NCI-H2107 treated with DMSO at 0.1 percent for 48 hours (cell line): ENCODE data around the gene PTPRF.
"Not testable (repeated sequence)": the region's sequence is repeated elsewhere in the genome, so short reads cannot be mapped to it uniquely, and the experiment has no call there.

ENCODE experiments used
- DNase-seq: peaks from one replicate; lab custom pipeline; 2025; ENCODE audit not compliant: unreplicated experiment; lab: John Stamatoyannopoulos, UW

PTPRF gene

DNA sequence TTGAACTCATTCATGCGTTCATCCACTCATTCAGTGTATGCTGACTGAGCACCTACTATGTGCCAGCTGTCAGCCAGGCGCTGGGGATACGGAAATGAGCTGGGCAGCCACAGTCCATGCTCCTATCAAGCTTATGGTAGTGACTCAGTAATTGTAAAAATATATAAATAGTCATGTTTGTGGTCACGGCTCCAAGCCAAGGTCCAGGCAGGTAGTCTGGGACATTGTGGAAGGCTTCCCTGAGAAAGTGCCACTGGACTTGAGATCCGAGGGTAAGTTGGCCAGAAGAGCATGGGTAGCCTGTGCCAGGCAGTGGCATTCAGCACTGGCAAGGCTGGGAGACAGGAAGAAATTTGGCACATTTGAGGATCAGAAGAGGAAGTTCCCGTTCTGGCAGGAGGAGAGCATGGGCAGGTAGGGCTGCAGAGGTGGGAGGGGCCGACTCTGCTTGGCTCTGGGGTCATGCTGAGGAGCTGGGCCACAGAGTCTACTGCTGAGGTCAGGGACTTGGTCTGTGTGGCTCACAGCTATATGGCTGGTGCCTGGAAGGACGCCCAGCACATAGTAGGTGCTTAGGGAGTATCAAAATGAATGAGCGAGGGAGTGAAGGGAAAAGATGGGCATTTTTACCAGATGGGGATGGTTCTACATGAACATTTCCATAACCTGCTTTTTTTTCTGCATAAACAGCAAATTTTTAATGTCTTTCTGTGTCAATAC, 6.9 kb downstream of the PTPRF start:
- no peak for DNase-seq

GRCh38 chr1:43538143-43538487, 7.4 kb downstream of the PTPRF start:
- no peak for DNase-seq

- DNase-seq, result no peak
Observed at GRCh38 chr1:43538969-43539368, 8.3 kb downstream of the PTPRF start.

DNA sequence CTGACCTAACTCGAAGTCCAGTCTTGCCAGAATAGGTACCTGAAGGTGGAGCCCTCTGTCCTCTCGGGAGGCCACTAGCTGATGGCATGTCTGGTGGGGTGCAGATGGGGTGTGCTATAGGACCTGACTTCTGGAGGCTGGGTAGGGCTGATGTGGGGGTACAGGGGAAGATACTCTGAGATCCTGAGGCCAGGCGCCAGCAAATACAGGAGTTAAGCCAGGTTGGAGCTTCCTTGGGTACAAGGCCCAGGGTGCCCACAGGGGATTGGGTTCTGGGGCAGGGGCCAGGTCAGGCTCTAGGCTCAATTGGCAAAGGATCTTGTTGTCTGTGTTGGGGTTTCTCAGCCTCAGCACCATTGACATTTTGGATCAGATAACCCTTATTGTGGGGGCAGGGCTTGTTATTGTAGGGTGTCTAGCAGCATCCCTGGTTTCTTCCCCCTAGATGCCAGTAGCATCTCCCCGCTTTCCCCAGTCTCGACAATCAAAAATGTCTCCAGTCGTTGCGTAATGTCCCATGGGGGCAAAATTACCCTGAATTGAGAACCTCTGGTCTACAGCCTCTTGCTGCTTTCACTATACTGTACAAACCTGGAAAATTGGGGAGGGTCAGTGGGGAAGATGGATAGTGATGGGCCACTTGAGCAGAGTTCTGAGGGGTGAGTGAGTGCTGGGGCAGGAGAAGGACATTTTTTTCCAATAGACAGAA, 9.2 kb downstream of the PTPRF start:
- DNase-seq, result no peak

GRCh38 chr1:43540653-43541071, 10.0 kb downstream of the PTPRF start:
- DNase-seq, result no peak

GRCh38 chr1:43541141-43541540, 10.5 kb downstream of the PTPRF start:
- DNase-seq, result no peak

DNA sequence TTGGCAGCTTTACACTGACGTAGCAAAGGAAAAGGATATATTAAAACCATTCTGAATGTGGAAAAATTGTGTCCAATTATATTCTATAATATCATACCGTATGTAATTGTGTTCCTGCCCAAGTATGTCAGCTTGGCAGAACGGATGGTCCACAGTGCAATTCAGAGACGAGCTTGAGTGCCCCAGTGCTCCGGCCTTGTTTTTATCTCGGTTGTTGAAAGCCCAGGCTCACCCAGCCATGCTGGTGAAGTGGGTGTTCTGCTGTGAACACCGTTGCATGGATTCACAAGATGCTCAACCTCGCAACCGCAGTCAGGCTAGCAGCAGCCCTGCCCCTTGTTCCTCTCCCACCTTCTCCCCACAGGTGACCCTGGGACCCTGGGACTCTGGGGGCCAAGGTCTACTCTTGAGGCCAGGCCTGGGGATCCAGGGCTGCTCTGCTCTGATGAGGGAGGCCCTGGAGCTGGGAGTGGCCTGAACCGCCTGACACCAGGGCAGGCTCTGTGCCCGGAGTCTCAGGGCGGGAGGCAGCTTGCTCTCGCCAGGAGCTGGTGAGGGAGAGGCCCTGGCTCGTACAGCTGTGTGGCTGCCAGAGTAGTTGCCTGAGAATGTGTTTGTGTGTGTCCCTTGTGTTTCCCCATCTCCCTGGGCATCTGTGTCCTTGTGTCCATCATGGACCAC, 11.2 kb downstream of the PTPRF start:
- DNase-seq, result no peak

- DNase-seq, result no peak
Observed at GRCh38 chr1:43542527-43543458, 12.1 kb downstream of the PTPRF start.

DNA sequence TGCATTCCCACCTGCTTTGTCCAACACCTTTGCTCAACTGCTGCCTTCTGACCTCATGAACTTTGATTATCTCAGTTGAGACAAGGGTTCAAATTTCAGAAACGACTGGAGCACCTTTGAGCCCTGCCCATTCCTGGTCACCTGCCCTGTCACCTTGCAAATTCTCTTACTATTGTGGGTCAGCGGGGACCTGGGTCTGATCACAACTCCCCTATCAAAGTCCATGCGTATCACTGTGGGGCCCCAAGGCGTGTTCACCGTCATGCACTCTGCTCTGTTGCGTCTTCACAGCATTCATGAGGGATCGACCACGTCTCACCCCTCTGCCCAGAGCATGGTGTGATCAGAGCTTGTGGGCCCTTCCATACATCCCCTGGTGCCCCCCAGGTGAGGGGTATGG, 12.9 kb downstream of the PTPRF start:
- no peak for DNase-seq

- no peak for DNase-seq
Observed at GRCh38 chr1:43545339-43545694, 14.6 kb downstream of the PTPRF start.

DNA sequence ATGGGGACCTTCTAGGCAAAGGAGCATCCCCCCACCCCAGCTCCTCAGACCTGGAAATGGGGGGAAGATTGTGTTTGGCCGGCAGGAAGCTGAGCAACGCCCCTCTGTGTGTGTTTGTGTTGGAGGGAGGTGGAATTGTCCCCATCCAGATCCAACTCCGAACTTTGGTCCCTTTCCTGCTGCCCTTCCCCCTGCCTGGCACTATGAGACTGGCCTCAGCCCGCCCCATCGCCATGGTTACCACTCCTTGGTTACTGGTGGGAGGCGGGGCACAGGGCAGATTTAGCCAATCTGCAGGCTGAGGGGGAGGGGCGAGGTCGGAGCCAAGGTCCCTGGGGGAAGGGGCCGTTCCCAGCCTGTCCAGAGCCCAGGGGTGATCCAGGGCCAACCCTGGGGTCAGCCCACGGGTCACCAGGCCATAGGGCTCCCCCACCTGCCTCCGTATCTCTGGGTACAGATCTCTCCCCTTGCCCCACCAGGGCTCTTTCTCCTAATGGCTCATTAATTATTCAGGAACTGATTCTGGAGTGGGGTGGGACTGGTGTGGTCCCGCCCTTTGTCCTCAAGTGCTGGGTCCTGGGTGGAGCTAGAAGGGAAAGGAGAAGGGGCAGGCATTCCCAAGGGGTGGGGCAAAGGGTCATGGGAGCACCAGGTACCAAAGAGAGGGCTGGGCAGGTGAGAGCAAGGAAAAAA, 15.2 kb downstream of the PTPRF start:
- DNase-seq, result no peak

GRCh38 chr1:43546388-43547100, 15.9 kb downstream of the PTPRF start:
- DNase-seq, result no peak

DNA sequence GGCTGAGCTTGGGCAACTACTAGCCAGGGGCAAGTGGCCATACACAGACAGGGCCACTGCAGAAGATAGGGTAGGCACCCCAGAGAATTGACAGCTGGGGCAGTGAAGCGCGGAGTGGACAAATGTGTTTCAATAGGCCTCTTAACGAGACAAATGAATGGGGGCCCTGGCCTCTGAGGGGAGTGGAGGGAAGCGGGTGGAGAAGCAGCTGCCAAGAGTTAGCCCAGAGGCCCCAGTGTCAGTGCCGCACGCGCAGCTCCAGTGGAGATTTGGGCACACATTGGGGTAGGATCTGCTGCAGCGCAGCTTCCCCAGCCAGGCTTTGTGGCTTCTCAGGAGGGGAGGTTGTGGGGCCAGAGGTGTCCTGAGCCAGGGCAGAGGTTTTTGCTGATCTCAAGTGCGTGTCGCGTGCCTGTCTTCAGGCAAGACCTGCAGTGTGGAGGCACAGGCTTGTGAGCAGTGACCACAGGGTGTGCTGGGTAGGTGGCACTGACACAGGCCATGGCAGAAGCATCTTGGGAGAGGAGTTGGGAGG, 16.9 kb downstream of the PTPRF start:
- peak; percentile 52 for DNase-seq

- DNase-seq, result no peak
Observed at GRCh38 chr1:43548285-43549271, 17.9 kb downstream of the PTPRF start.

DNA sequence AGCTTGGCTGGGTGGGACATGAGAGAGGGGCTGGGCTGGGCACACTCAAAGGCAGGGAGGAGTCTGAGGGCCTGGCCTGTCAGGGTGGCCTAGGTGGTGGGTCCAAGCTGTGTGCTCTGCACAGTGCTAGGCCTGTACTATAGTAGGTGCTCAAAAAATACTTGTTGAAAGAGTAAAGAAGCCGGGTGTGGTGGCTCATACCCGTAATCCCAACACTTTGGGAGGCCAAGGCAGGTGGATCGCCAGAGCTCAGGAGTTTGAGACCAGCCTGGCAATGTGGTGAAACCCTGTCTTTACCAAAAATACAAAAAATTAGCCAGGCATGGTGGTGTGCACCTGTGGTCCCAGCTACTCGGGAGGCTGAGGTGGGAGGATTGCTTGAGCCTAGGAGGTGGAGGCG, 18.7 kb downstream of the PTPRF start:
- DNase-seq, result not testable (repeated sequence)

DNA sequence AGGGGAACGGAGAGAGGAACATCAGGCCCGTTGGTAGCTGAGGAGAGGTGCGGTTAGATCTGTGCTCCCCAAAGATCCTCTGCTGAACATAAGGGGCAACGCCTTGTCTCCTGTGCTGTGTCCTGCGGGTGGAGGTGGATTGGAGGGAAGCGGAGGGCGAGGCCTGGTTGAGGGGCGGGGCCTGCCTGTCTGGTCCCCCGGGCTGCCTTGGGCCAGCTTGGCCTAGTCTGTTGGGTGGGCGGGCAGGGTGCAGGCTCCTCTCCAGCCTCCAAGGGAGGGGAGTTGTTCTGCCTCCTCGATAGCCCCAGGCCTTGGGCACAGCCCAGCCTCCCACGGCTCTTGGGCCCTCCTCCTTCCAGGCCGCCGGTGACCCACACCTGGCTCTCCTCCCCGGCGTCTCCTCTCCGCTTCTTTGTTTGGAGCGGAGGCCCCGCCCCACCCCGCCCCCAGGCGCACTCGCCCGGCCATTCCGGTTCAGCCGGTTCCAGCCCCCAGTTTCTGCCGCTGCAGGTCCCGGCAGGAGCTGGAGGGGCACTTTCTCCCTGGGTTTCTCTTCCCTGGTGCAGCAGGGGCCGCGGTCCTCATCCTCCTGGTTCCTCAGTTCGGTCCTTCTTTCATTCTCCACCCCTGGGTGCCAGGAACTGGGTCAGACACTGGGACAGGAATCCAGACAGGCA, 19.4 kb downstream of the PTPRF start:
- peak; percentile 78 for DNase-seq

DNA sequence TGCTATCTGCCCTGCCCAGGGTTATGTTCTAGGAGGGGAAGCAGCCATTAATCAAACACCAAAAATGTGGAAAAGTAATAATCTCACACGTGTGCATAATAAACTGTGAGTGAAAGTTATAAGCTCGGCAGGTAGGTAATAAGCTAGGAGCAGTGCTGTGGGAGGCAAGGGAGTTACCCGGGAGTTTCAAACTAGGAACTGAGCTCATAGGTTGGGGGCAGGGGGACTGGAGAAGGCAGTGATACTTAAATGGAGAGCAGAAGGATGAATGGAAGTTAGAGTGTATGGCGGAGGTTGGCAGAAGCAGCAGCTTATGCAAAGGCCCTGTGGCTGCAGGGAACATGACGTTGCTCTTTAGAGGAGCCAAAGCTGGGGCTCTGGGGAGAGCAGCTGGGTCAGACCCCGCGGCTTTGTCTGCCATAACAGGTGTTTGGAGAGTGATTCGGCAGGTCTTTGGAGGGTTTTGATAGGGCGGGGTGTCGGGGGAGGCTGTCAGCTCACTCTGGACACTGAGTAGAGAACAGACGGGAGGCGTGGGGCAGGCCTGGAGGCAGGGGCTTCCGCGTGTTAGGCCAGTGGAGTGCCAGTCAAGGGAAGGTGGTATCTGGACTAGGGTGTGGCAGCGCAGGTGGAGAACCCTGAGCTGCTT, 20.0 kb downstream of the PTPRF start:
- DNase-seq, result no peak
